ENCODE measurements around the gene SORCS2. TPM values are rescaled to one million over a fixed set of nuclear protein-coding genes. Genes with fewer than 3 reads are reported as not detected.
"Not testable (repeated sequence)": the region's sequence is repeated elsewhere in the genome, so short reads cannot be mapped to it uniquely, and the experiment has no call there.

SORCS2 gene
- total RNA-seq, 1 experiment from 2014 or later = 4.1 TPM

DNA sequence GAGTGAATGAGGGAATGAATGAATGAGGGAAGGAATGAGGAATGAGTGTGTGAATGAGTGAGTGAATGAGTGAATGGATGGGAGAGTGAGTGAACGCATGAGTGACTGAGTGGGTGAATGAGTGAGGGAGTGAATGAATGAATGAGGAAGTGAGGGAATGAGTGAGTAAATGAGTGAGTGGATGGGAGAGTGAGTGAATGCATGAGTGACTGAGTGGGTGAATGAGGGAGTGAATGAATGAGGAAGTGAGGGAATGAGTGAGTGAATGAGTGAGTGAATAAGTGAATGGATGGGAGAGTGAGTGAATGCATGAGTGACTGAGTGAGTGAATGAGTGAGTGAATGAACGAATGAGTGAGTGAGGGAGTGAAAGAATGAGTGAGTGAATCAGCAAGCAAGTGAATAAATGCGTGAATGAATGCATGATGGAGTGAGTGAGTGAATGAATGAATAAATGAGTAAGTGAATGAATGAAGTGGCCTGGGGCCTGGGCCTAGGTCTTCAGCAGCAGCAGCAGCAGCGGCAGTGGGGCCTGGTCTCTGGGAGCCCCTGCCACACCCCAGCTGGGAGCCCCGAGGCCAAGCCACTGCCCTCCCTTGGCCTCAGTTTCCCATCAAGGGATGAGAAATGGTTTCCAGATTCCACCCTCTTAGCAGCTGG lies 258.6 kb downstream of the SORCS2 start:
- no peak overlapping the region for H2AFZ ChIP-seq (ENCODE audit: low read length)
- CTCF ChIA-PET = no interaction called here
- no peak overlapping the region for H3K4me2 ChIP-seq (ENCODE audit: low read length)
- H3K4me1 ChIP-seq (ENCODE audit: insufficient read depth, low read length) = no peaks in the 10 kb centered on the region
- H3K9ac ChIP-seq (ENCODE audit: low read length) = no peak overlapping the region
- no TSS peak for BruUV-seq (replicated peaks)
- H4K20me1 ChIP-seq (ENCODE audit: low read length) = no peaks in the 10 kb centered on the region
- no peaks in the 10 kb centered on the region for H3K27me3 ChIP-seq (ENCODE audit: low read length)
- POLR2A ChIA-PET (ENCODE audit: unreplicated experiment) = no interaction called here
- intact Hi-C loops (cut with micrococcal nuclease) = no loop called here
- TF ChIP-seq, protein P1, sequence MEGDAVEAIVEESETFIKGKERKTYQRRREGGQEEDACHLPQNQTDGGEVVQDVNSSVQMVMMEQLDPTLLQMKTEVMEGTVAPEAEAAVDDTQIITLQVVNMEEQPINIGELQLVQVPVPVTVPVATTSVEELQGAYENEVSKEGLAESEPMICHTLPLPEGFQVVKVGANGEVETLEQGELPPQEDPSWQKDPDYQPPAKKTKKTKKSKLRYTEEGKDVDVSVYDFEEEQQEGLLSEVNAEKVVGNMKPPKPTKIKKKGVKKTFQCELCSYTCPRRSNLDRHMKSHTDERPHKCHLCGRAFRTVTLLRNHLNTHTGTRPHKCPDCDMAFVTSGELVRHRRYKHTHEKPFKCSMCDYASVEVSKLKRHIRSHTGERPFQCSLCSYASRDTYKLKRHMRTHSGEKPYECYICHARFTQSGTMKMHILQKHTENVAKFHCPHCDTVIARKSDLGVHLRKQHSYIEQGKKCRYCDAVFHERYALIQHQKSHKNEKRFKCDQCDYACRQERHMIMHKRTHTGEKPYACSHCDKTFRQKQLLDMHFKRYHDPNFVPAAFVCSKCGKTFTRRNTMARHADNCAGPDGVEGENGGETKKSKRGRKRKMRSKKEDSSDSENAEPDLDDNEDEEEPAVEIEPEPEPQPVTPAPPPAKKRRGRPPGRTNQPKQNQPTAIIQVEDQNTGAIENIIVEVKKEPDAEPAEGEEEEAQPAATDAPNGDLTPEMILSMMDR (conservative IDR thresholded peaks at IDR 0.05; ENCODE audit: low read depth, low read length) = no peak
- TF ChIP-seq EZH2 (IDR thresholded peaks at IDR 0.05; ENCODE audit: low read length, unreplicated experiment) = no peak
- TF ChIP-seq EZH2phosphoT487 (IDR thresholded peaks at IDR 0.05; ENCODE audit: borderline replicate concordance, low read length) = no peak
- no peaks in the 10 kb centered on the region for H3K9me2 ChIP-seq (replicated peaks; ENCODE audit: low read length)
- H3K4me3 ChIP-seq (ENCODE audit: low read length) = no peak overlapping the region
- no peaks in the 10 kb centered on the region for H3K79me2 ChIP-seq (ENCODE audit: low read length)
- no peak for ATAC-seq
- H3F3A ChIP-seq (ENCODE audit: low read length, unreplicated experiment) = no peaks in the 10 kb centered on the region
- no peaks in the 10 kb centered on the region for H3K36me3 ChIP-seq (ENCODE audit: low read depth, low read length)
- H3K9me3 ChIP-seq (ENCODE audit: low read length) = no peaks in the 10 kb centered on the region
- DNase-seq = no peak
- no peak overlapping the region for H3K27ac ChIP-seq (ENCODE audit: low read length)

DNA sequence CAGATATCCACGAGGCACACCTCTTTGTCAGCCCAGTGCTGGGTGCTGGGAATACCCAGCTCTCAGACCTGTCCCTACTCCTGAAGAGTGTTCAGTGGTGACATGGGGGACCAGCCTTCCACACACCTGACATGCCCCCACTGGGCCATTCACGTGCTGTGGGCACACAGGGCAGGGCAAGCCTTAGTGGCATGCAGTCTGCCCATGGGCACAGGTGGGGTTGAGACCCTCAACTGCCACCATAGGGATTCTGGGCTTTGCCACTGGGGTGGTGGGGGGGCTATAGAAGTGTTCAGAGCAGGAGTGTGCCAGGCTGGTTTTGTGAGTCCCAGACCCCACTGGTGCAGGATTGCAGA lies 259.1 kb downstream of the SORCS2 start:
- H3K27ac ChIP-seq (ENCODE audit: low read length) = no peak overlapping the region
- H3K79me2 ChIP-seq (ENCODE audit: low read length) = no peaks in the 10 kb centered on the region
- H3K4me3 ChIP-seq (ENCODE audit: low read length) = no peak overlapping the region
- no peaks in the 10 kb centered on the region for H3K27me3 ChIP-seq (ENCODE audit: low read length)
- CTCF ChIA-PET = no interaction called here
- no TSS peak for BruUV-seq (replicated peaks)
- no peak for TF ChIP-seq EZH2 (IDR thresholded peaks at IDR 0.05; ENCODE audit: low read length, unreplicated experiment)
- TF ChIP-seq, protein P1 (conservative IDR thresholded peaks at IDR 0.05; ENCODE audit: low read depth, low read length) = no peak
- no peak for TF ChIP-seq EZH2phosphoT487 (IDR thresholded peaks at IDR 0.05; ENCODE audit: borderline replicate concordance, low read length)
- no peaks in the 10 kb centered on the region for H4K20me1 ChIP-seq (ENCODE audit: low read length)
- no peak overlapping the region for H3K9ac ChIP-seq (ENCODE audit: low read length)
- intact Hi-C loops (cut with micrococcal nuclease) = no loop called here
- H3F3A ChIP-seq (ENCODE audit: low read length, unreplicated experiment) = no peaks in the 10 kb centered on the region
- H3K9me3 ChIP-seq (ENCODE audit: low read length) = no peaks in the 10 kb centered on the region
- no peaks in the 10 kb centered on the region for H3K9me2 ChIP-seq (replicated peaks; ENCODE audit: low read length)
- no peak for DNase-seq
- H3K36me3 ChIP-seq (ENCODE audit: low read depth, low read length) = no peaks in the 10 kb centered on the region
- H3K4me2 ChIP-seq (ENCODE audit: low read length) = no peak overlapping the region
- no peaks in the 10 kb centered on the region for H3K4me1 ChIP-seq (ENCODE audit: insufficient read depth, low read length)
- POLR2A ChIA-PET (ENCODE audit: unreplicated experiment) = no interaction called here
- ATAC-seq = no peak
- no peak overlapping the region for H2AFZ ChIP-seq (ENCODE audit: low read length)

GRCh38 chr4:7451800-7452199 lies 259.5 kb downstream of the SORCS2 start:
- Histone ChIP-seq H3K9ac (ENCODE audit: low read length) (no peak overlapping the region), H3K27ac (ENCODE audit: low read length) (no peak overlapping the region), H3F3A (ENCODE audit: low read length, unreplicated experiment) (no peaks in the 10 kb centered on the region), H3K27me3 (ENCODE audit: low read length) (no peaks in the 10 kb centered on the region), H3K9me3 (ENCODE audit: low read length) (no peaks in the 10 kb centered on the region), H3K9me2 (replicated peaks; ENCODE audit: low read length) (no peaks in the 10 kb centered on the region), H2AFZ (ENCODE audit: low read length) (no peak overlapping the region), H4K20me1 (ENCODE audit: low read length) (no peaks in the 10 kb centered on the region), H3K4me3 (ENCODE audit: low read length) (no peak overlapping the region), H3K79me2 (ENCODE audit: low read length) (no peaks in the 10 kb centered on the region), H3K36me3 (ENCODE audit: low read depth, low read length) (no peaks in the 10 kb centered on the region), H3K4me2 (ENCODE audit: low read length) (no peak overlapping the region), H3K4me1 (ENCODE audit: insufficient read depth, low read length) (no peaks in the 10 kb centered on the region)
- BruUV-seq (replicated peaks) = no TSS peak
- intact Hi-C loops (cut with micrococcal nuclease) = no loop called here
- CTCF ChIA-PET = no interaction called here
- TF ChIP-seq EZH2phosphoT487 (IDR thresholded peaks at IDR 0.05; ENCODE audit: borderline replicate concordance, low read length) = no peak
- TF ChIP-seq, protein P1 (conservative IDR thresholded peaks at IDR 0.05; ENCODE audit: low read depth, low read length) = no peak
- no peak for TF ChIP-seq EZH2 (IDR thresholded peaks at IDR 0.05; ENCODE audit: low read length, unreplicated experiment)
- ATAC-seq (no peak), DNase-seq (no peak)
- POLR2A ChIA-PET (ENCODE audit: unreplicated experiment) = no interaction called here

GRCh38 chr4:7452802-7453201 lies 260.5 kb downstream of the SORCS2 start:
- POLR2A ChIA-PET (ENCODE audit: unreplicated experiment); intact Hi-C loops (cut with micrococcal nuclease); ATAC-seq; H3K4me3 ChIP-seq (ENCODE audit: low read length); CTCF ChIA-PET; H3K9me3 ChIP-seq (ENCODE audit: low read length); H3K4me2 ChIP-seq (ENCODE audit: low read length); H3K9ac ChIP-seq (ENCODE audit: low read length); H3K27ac ChIP-seq (ENCODE audit: low read length); H2AFZ ChIP-seq (ENCODE audit: low read length); H3F3A ChIP-seq (ENCODE audit: low read length, unreplicated experiment); DNase-seq; H3K79me2 ChIP-seq (ENCODE audit: low read length); H4K20me1 ChIP-seq (ENCODE audit: low read length); H3K9me2 ChIP-seq (replicated peaks; ENCODE audit: low read length); H3K36me3 ChIP-seq (ENCODE audit: low read depth, low read length); H3K4me1 ChIP-seq (ENCODE audit: insufficient read depth, low read length); H3K27me3 ChIP-seq (ENCODE audit: low read length); BruUV-seq (replicated peaks): not testable (repeated sequence)

All from PC-3 (cell line).